Measurements from ENCODE around the gene CNOT6. TPM values are rescaled to one million over a fixed set of nuclear protein-coding genes. Genes with fewer than 3 reads are reported as not detected.
"Not testable (repeated sequence)": the region's sequence is repeated elsewhere in the genome, so short reads cannot be mapped to it uniquely, and the experiment has no call there.

Gene CNOT6
- total RNA-seq, 3 donors from 2014 or later = 9.8 to 26.2 (median 19.0) TPM

DNA sequence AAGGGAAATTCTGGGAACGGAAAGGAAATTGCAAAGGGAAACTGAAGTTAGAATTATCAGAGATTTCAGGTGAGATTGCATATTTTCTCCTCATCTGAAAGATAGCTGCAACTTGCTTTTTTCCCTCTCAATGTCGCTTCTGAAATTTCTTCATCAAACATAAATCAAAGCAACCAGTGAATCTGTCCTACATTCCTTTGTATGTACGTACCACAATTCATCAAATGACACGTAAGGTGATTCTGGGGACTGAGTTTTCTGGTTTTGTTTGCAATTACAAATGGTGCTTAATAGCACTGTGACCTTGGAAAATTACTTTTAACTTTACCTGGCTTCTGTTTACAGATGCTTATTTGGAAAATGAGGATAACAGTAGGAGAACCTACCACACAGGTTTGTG is 21.9 kb upstream of the CNOT6 start:
- Histone ChIP-seq H3K27me3 (no peaks in the 10 kb centered on the region), H3K4me1 (no peaks in the 10 kb centered on the region), H3K4me3 (no peak overlapping the region), H3K27ac (no peak overlapping the region), H3K9me3 (no peaks in the 10 kb centered on the region), H3K36me3 (no peaks in the 10 kb centered on the region)
- intact Hi-C loops (cut with DNase I; ENCODE audit: low total_unique reads) = loop anchor here (5.0 kb wide), 1 partner anchor 180 kb away; the partner anchor contains the start of gene MAPK9
- TF ChIP-seq POLR2AphosphoS5 (IDR thresholded peaks at IDR 0.05) = no peak
- TF ChIP-seq POLR2A (IDR thresholded peaks at IDR 0.05) = no peak
- TF ChIP-seq, protein P1, sequence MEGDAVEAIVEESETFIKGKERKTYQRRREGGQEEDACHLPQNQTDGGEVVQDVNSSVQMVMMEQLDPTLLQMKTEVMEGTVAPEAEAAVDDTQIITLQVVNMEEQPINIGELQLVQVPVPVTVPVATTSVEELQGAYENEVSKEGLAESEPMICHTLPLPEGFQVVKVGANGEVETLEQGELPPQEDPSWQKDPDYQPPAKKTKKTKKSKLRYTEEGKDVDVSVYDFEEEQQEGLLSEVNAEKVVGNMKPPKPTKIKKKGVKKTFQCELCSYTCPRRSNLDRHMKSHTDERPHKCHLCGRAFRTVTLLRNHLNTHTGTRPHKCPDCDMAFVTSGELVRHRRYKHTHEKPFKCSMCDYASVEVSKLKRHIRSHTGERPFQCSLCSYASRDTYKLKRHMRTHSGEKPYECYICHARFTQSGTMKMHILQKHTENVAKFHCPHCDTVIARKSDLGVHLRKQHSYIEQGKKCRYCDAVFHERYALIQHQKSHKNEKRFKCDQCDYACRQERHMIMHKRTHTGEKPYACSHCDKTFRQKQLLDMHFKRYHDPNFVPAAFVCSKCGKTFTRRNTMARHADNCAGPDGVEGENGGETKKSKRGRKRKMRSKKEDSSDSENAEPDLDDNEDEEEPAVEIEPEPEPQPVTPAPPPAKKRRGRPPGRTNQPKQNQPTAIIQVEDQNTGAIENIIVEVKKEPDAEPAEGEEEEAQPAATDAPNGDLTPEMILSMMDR (IDR thresholded peaks at IDR 0.05) = no peak
- DNase-seq (ENCODE audit: low spot score in 2 of 2) = no peak

DNA sequence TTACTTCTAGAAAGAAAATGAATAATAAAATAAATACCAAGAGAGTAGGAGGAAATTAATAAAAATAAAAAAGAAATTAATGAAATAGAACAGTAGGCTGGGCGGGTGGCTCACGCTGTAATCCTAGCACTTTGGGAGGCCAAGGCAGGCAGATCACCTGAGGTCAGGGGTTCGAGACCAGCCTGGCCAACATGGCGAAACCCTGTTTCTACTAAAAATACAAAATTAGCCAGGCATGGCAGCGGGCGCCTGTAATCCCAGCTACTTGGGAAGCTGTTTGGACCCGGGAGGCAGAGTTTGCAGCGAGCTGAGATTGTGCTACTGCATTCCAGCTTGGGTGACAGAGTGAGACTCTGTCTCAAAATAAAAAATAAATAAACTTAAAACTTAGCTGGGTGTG is 20.8 kb upstream of the CNOT6 start:
- not testable (repeated sequence) for H3K4me3 ChIP-seq; H3K27ac ChIP-seq; H3K27me3 ChIP-seq; H3K9me3 ChIP-seq; DNase-seq (ENCODE audit: low spot score in 2 of 2); H3K4me1 ChIP-seq; H3K36me3 ChIP-seq
- intact Hi-C loops (cut with DNase I; ENCODE audit: low total_unique reads) = loop anchor here (5.0 kb wide), 1 partner anchor 181 kb away; the partner anchor contains the start of gene MAPK9

DNA sequence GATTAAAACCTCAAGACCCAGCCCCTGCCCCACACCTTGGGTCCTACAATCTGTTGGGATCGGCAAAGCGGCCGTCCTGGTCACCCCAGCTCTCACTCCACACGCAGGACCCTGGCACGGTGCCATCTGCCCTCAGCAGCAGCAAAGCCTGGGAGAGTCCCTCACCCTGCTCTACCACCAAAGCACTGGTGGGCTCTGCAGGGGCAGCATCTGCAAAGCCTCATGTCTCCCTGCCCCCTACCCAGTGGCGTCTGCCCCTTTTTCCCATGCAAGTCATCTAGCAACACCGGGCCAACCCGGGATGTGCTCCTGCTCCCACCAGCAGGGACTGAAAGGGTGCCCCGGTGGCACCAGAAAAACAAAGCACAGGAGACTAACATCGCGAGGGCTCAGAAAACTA is 19.6 kb upstream of the CNOT6 start:
- Histone ChIP-seq H3K4me3 (no peak overlapping the region), H3K4me1 (no peaks in the 10 kb centered on the region), H3K27ac (no peak overlapping the region), H3K36me3 (no peaks in the 10 kb centered on the region), H3K27me3 (no peaks in the 10 kb centered on the region), H3K9me3 (no peaks in the 10 kb centered on the region)
- intact Hi-C loops (cut with DNase I; ENCODE audit: low total_unique reads) = loop anchor here (5.0 kb wide), 1 partner anchor 182 kb away; the partner anchor contains the start of gene MAPK9
- no peak for TF ChIP-seq POLR2AphosphoS5 (IDR thresholded peaks at IDR 0.05)
- no peak for TF ChIP-seq POLR2A (IDR thresholded peaks at IDR 0.05)
- TF ChIP-seq, protein P1 (IDR thresholded peaks at IDR 0.05) = no peak
- no peak for DNase-seq (ENCODE audit: low spot score in 2 of 2)

DNA sequence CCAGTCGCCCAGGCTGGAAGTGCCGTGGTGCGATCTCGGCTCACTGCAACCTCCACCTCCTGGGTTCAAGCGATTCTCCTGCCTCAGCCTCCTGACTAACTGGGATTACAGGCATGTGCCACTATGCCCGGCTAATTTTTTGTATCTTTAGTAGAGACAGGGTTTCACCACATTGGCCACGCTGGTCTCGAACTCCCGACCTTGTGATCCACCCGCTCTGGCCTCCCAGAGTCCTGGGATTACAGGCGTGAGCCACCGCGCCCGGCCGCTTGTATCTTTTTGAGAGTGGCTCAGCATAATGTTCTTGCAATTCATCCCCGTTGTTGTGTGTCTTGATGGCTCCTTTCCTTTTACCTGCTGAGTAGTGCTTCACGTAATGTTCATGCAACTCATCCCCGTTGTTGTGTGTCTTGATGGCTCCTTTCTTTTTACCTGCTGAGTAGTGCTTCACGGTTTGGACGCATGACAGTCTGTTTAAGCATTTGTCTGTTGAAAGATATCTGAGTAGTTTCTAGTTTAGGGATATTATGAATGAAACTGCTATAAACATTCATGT is 18.1 kb upstream of the CNOT6 start:
- H3K9me3 ChIP-seq; H3K36me3 ChIP-seq; H3K27ac ChIP-seq; H3K4me3 ChIP-seq; DNase-seq (ENCODE audit: low spot score in 2 of 2); H3K4me1 ChIP-seq; H3K27me3 ChIP-seq; intact Hi-C loops (cut with DNase I; ENCODE audit: low total_unique reads): not testable (repeated sequence)

DNA sequence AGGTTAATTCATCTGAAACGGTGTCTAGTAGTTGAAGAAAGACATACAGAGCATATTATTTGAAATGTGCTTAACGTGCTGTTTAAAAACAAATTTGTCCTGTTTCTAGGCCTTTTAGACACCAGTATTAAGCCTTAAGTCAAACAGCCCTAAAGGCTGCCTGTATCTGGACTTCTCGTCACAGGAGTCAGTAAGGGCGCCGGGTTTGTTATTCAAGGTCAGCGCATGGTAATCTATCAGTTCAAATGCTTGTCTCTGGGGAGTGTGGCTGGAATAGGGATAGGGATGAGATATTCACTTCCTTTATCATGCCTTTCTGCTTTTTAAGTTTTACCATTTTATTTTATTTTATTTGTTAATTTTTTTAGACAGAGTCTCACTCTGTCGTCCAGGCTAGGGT is 9.4 kb upstream of the CNOT6 start:
- Histone ChIP-seq H3K27ac (no peak overlapping the region), H3K4me1 (no peaks in the 10 kb centered on the region), H3K4me3 (no peak overlapping the region), H3K9me3 (no peaks in the 10 kb centered on the region), H3K36me3 (no peaks in the 10 kb centered on the region), H3K27me3 (no peaks in the 10 kb centered on the region)
- intact Hi-C loops (cut with DNase I; ENCODE audit: low total_unique reads) = no loop called here
- TF ChIP-seq POLR2AphosphoS5 (IDR thresholded peaks at IDR 0.05) (no peak), POLR2A (IDR thresholded peaks at IDR 0.05) (no peak)
- TF ChIP-seq, protein P1 (IDR thresholded peaks at IDR 0.05) = no peak
- no peak for DNase-seq (ENCODE audit: low spot score in 2 of 2)

DNA sequence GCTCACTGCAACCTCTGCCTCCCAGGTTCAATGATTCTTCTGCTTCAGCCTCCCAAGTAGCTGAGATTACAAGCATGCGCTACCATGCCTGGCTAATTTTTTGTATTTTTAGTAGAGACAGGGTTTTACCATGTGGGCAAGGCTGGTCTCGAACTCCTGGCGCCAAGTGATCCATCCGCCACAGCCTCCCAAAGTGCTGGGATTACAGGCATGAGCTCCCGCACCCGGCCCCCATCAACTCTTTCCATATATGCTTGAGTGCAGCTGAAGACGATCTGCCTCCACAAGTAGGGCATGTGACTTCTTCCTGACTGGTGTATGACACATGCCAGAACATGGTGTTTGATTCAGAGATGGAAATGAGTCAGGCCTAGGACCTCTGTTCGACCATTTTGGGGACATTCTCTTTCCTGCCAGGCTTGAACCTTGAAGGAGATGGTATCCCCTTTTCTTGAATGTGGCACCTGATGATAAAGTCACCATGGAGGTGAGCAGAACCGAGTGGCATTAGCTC is 7.5 kb upstream of the CNOT6 start:
- TF ChIP-seq, protein P1 (IDR thresholded peaks at IDR 0.05) = no peak
- TF ChIP-seq POLR2A (IDR thresholded peaks at IDR 0.05) (no peak), POLR2AphosphoS5 (IDR thresholded peaks at IDR 0.05) (no peak)
- no peak overlapping the region for H3K27ac ChIP-seq
- peak in 1 of 2 donors; percentile 24 for DNase-seq (ENCODE audit: low spot score in 2 of 2)
- no peak overlapping the region for H3K4me3 ChIP-seq
- intact Hi-C loops (cut with DNase I; ENCODE audit: low total_unique reads) = no loop called here
- H3K9me3 ChIP-seq = no peaks in the 10 kb centered on the region
- no peaks in the 10 kb centered on the region for H3K27me3 ChIP-seq
- no peaks in the 10 kb centered on the region for H3K4me1 ChIP-seq
- H3K36me3 ChIP-seq = no peaks in the 10 kb centered on the region
